H1 (cell line): ENCODE measurements around the gene CILP. TPM values are rescaled to one million over a fixed set of nuclear protein-coding genes. Genes with fewer than 3 reads are reported as not detected.

ENCODE experiments used
- CTCF ChIA-PET: fragments of 300-600 bp; sonication (Branson Sonifier 250); formaldehyde crosslinking; loops from one replicate; lab custom pipeline; 2021; ENCODE audit not compliant: partially characterized antibody; lab: Charles Lee
- POLR2A ChIA-PET: fragments of 300-600 bp; sonication (Branson Sonifier 250); formaldehyde crosslinking; loops from one replicate; lab custom pipeline; 2021; ENCODE audit warnings: inconsistent platforms; ENCODE audit not compliant: partially characterized antibody; lab: Charles Lee
- DNase-seq, 2 experiments: peaks; one replicate each; pipeline versions ENCODE4 v3.0.0 to v3.0.0-alpha.2; 2010 to 2022; ENCODE audit warnings: low spot score in 2 of 2, low read depth in 1 of 2, mixed read lengths in 1 of 2
- FAIRE-seq: peaks from 2 replicates; lab custom pipeline; 2011; peaks lifted over from hg19 to GRCh38; lab: Jason Lieb, UNC
- H2AFZ ChIP-seq: 2 replicates; pipeline ENCODE4 v1.8.1; 2012; ENCODE audit warnings: low read length, inconsistent platforms
- H2AK5ac ChIP-seq: 2 replicates; pipeline ENCODE4 v1.6.1; 2013; ENCODE audit warnings: low read depth, low read length
- H2BK120ac ChIP-seq: replicated peaks from 2 replicates; pipeline ENCODE3; 2013; ENCODE audit warnings: low read depth, low read length, inconsistent platforms
- H2BK12ac ChIP-seq: 2 replicates; pipeline ENCODE4 v1.6.1; 2013; ENCODE audit warnings: low read depth, low read length
- H2BK15ac ChIP-seq: 2 replicates; pipeline ENCODE4 v1.6.1; 2013; ENCODE audit warnings: low read length
- H2BK20ac ChIP-seq: 2 replicates; pipeline ENCODE4 v1.6.1; 2013; ENCODE audit warnings: low read length
- H2BK5ac ChIP-seq: 2 replicates; pipeline ENCODE4 v1.6.1; 2013; ENCODE audit warnings: low read depth, low read length
- H3K14ac ChIP-seq: 2 replicates; pipeline ENCODE4 v1.6.1; 2013; ENCODE audit warnings: inconsistent platforms; ENCODE audit not compliant: insufficient read length
- H3K18ac ChIP-seq: 2 replicates; pipeline ENCODE4 v1.6.1; 2013; ENCODE audit warnings: low read length; ENCODE audit errors: extremely low read depth
- H3K23ac ChIP-seq: 2 replicates; pipeline ENCODE4 v1.6.1; 2013; ENCODE audit warnings: inconsistent platforms; ENCODE audit not compliant: insufficient read length
- H3K23me2 ChIP-seq: 2 replicates; pipeline ENCODE4 v1.6.1; 2013; ENCODE audit warnings: low read depth, low read length
- H3K27ac ChIP-seq: 2 replicates; pipeline ENCODE4 v1.6.1; 2011; ENCODE audit warnings: low read depth, low read length, inconsistent platforms
- H3K27me3 ChIP-seq, 4 experiments: replicated peaks in 1 of 4; 1 replicate in 1 of 4; 2 replicates in 3 of 4; pipeline versions ENCODE4 v1.6.1 to v1.8.1; 2011 to 2013; ENCODE audit warnings: low read length in 3 of 4, mild to moderate bottlenecking in 3 of 4, inconsistent platforms in 2 of 4, mixed read lengths in 2 of 4, moderate library complexity in 1 of 4; ENCODE audit not compliant: control insufficient read depth in 3 of 4, insufficient read depth in 3 of 4; ENCODE audit errors: extremely low read depth in 1 of 4
- H3K36me3 ChIP-seq, 4 experiments: 2 replicates each; pipeline versions ENCODE4 v1.6.1 to v1.8.1; 2011 to 2013; ENCODE audit warnings: mild to moderate bottlenecking in 4 of 4, low read length in 3 of 4, moderate library complexity in 2 of 4, control low read depth in 1 of 4, inconsistent platforms in 1 of 4; ENCODE audit not compliant: insufficient read depth in 4 of 4, control insufficient read depth in 2 of 4
- H3K4ac ChIP-seq: replicated peaks from 2 replicates; pipeline ENCODE3; 2013; ENCODE audit warnings: low read length, low read depth, mixed read lengths, inconsistent platforms; ENCODE audit not compliant: insufficient read length
- H3K4me1 ChIP-seq, 4 experiments: replicated peaks in 1 of 4; 1 replicate in 1 of 4; 2 replicates in 3 of 4; pipeline versions ENCODE4 v1.6.1 to v1.8.1; 2011 to 2013; ENCODE audit warnings: low read length in 3 of 4, inconsistent platforms in 2 of 4, mixed read lengths in 1 of 4; ENCODE audit not compliant: insufficient read depth in 4 of 4, control insufficient read depth in 3 of 4
- H3K4me2 ChIP-seq, 2 experiments: 2 replicates each; pipeline versions ENCODE4 v1.6.1 to v1.8.1; 2011 to 2013; ENCODE audit warnings: low read depth in 2 of 2, low read length in 2 of 2, control low read depth in 1 of 2, inconsistent platforms in 1 of 2, mild to moderate bottlenecking in 1 of 2; ENCODE audit not compliant: insufficient read depth in 1 of 2
- H3K4me3 ChIP-seq, 4 experiments: fragments of 200-600, 300-600 bp in 1 of 4; sonication (generic), shearing (Covaris generic), sonication (Bioruptor Twin) in 1 of 4; 2 replicates each; pipeline versions ENCODE4 v1.5.1 to v1.8.1; 2011 to 2016; ENCODE audit warnings: low read length in 4 of 4, low read depth in 3 of 4, control low read depth in 2 of 4, inconsistent platforms in 2 of 4, mild to moderate bottlenecking in 2 of 4, mixed read lengths in 1 of 4, moderate library complexity in 1 of 4; ENCODE audit not compliant: insufficient read depth in 2 of 4; ENCODE audit errors: extremely low read depth in 1 of 4
- H3K56ac ChIP-seq: replicated peaks from 2 replicates; pipeline ENCODE3; 2013; ENCODE audit warnings: low read depth, mild to moderate bottlenecking, mixed read lengths, low read length, inconsistent platforms; ENCODE audit not compliant: insufficient read length
- H3K79me1 ChIP-seq: 2 replicates; pipeline ENCODE4 v1.6.1; 2013; ENCODE audit warnings: low read depth, low read length, control low read depth
- H3K79me2 ChIP-seq, 2 experiments: 2 replicates each; pipeline versions ENCODE4 v1.6.1 to v1.8.1; 2012 to 2013; ENCODE audit warnings: low read length in 2 of 2, mild to moderate bottlenecking in 2 of 2, inconsistent platforms in 1 of 2; ENCODE audit not compliant: insufficient read depth in 2 of 2, control insufficient read depth in 1 of 2
- H3K9ac ChIP-seq, 4 experiments: replicated peaks in 1 of 4; 1 replicate in 1 of 4; 2 replicates in 3 of 4; pipeline versions ENCODE4 v1.6.1 to v1.8.1; 2011 to 2013; ENCODE audit warnings: low read depth in 3 of 4, low read length in 3 of 4, control low read depth in 2 of 4, mild to moderate bottlenecking in 2 of 4, moderate library complexity in 2 of 4, inconsistent platforms in 1 of 4; ENCODE audit errors: extremely low read depth in 1 of 4
- H3K9me3 ChIP-seq, 2 experiments: 2 replicates each; pipeline versions ENCODE4 v1.6.1 to v1.8.1; 2012 to 2013; ENCODE audit warnings: mild to moderate bottlenecking in 2 of 2, moderate library complexity in 2 of 2, control low read depth in 1 of 2, inconsistent platforms in 1 of 2, low read depth in 1 of 2, low read length in 1 of 2, mixed read lengths in 1 of 2; ENCODE audit not compliant: insufficient read depth in 2 of 2
- H4K20me1 ChIP-seq, 2 experiments: replicated peaks in 1 of 2; 2 replicates each; pipeline versions ENCODE3 to v1.8.1; 2011 to 2013; ENCODE audit warnings: inconsistent platforms in 2 of 2, low read length in 2 of 2, mild to moderate bottlenecking in 1 of 2; ENCODE audit not compliant: insufficient read depth in 2 of 2, control insufficient read depth in 1 of 2
- H4K5ac ChIP-seq: 2 replicates; pipeline ENCODE4 v1.6.1; 2013; ENCODE audit warnings: low read length, low read depth, mixed read lengths, inconsistent platforms; ENCODE audit not compliant: insufficient read length
- H4K8ac ChIP-seq: 2 replicates; pipeline ENCODE4 v1.8.0; 2013; ENCODE audit warnings: mild to moderate bottlenecking, moderate library complexity, low read length, inconsistent platforms; ENCODE audit not compliant: insufficient read depth; ENCODE audit errors: extremely low read depth
- H4K91ac ChIP-seq: replicated peaks from 2 replicates; pipeline ENCODE3; 2013; ENCODE audit warnings: low read length, mixed read lengths, inconsistent platforms; ENCODE audit not compliant: insufficient read length
- KDM5A ChIP-seq: fragments of 200-600 bp; IDR thresholded peaks from 2 replicates; pipeline ENCODE4 v1.7.1; 2012; ENCODE audit warnings: mild to moderate bottlenecking, low read length, inconsistent platforms, mixed read lengths
- RAD21 ChIP-seq, 2 experiments: IDR thresholded peaks in 1 of 2; conservative IDR thresholded peaks in 1 of 2; 2 replicates each; pipeline ENCODE4 v1.6.1; 2011; ENCODE audit warnings: low read depth in 2 of 2, low read length in 2 of 2, improper control_type of control experiment in 1 of 2, inconsistent platforms in 1 of 2, mild to moderate bottlenecking in 1 of 2, moderate library complexity in 1 of 2
- RNF2 ChIP-seq: fragments of 200-900, 300-1000 bp; sonication (generic); IDR thresholded peaks from 2 replicates; pipeline ENCODE4 v1.7.1; 2016; ENCODE audit warnings: borderline replicate concordance, low read depth, mild to moderate bottlenecking, antibody characterized with exemption, low read length; ENCODE audit not compliant: poor library complexity, severe bottlenecking; ENCODE audit errors: missing control alignments
- SAP30 ChIP-seq: fragments of 300-600 bp; sonication (generic); IDR thresholded peaks from 2 replicates; pipeline ENCODE4 v1.7.1; 2012; ENCODE audit warnings: low read length, moderate library complexity, mild to moderate bottlenecking, inconsistent platforms; ENCODE audit not compliant: insufficient read depth, insufficient replicate concordance
- SP4 ChIP-seq: IDR thresholded peaks from 2 replicates; pipeline ENCODE4 v1.6.1; 2012; ENCODE audit warnings: low read length, inconsistent platforms
- TAF7 ChIP-seq: optimal IDR thresholded peaks from 2 replicates; pipeline ENCODE3; 2011; ENCODE audit warnings: low read depth, mild to moderate bottlenecking, inconsistent platforms, low read length, moderate library complexity, borderline replicate concordance
- ZNF274 ChIP-seq: IDR thresholded peaks from 2 replicates; pipeline ENCODE4 v1.7.0; 2012; ENCODE audit warnings: low read length, borderline replicate concordance; ENCODE audit errors: extremely low read depth
- WGBS, 2 experiments: shearing (Covaris generic) in 1 of 2; methylation state at CpG; one replicate each; pipeline versions ENCODE4 v1.1.6 to v1.1.7; 2013 to 2015; ENCODE audit warnings: low lambda C conversion rate in 2 of 2, mixed read lengths in 2 of 2, inconsistent platforms in 1 of 2, low coverage in 1 of 2, missing lambda C conversion rate in 1 of 2; ENCODE audit not compliant: insufficient replicate concordance in 2 of 2, insufficient coverage in 1 of 2, insufficient read length in 1 of 2; ENCODE audit errors: extremely low coverage in 1 of 2, missing lambda C conversion rate in 1 of 2; 5-methylcytosine and 5-hydroxymethylcytosine counted together
- polyA plus RNA-seq, 7 experiments: library from polyadenylated mRNA; depleted of rRNA in 3 of 7; stranded (reverse) in 5 of 7; unstranded in 2 of 7; fragments of >200 nt in 5 of 7; fragments of 200-250 nt in 2 of 7; gene quantifications; 1 replicate in 5 of 7; 2 replicates in 1 of 7; 4 replicates in 1 of 7; pipeline versions ENCODE4 v1.2.1 to v1.2.3, GENCODE V29; 2011 to 2013; ENCODE audit warnings: missing spikeins in 2 of 7, mixed read lengths in 2 of 7
- total RNA-seq: library from RNA; stranded (reverse); fragmentation: NEBNext Ultra II Directional; extraction: Animal tissue kit (Norgen Biotek cat#: 25700); gene quantifications from 2 replicates; pipeline ENCODE4 v1.2.1, GENCODE V29; 2021

CILP gene
- total and polyA plus RNA-seq, 2 of the 8 experiments (the other 6 are each of a cell fraction or from before 2014, with no cell fraction given), result 0.02 TPM; not detected in 1

DNA sequence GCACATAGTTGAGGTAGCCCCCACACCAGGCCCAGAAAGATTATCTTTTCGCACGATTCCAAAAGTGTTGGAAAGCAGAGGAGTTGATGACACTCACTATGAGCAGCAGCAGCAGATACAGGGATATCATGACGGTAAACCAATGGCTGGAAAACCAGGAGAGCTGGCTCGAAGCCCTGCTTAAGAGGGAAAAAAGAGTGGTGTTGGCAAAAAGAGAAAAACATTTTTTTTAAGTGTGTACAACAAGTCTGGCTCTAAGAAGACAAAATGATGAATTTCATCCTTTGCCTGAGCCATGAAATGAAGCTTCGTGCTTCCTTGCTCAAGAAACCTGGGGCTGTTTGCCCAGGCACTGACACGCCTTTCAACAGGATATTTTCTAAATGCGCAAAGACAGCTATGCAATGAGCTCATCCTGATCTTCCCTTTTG is 48.1 kb upstream of the CILP start:
- Histone ChIP-seq H3K27ac (no peak overlapping the region), H3K27me3 (no peaks in the 10 kb centered on the region), H2BK20ac (no peak overlapping the region), H3K14ac (no peak overlapping the region), H3K56ac (no peak overlapping the region), H2AFZ (no peak overlapping the region), H3K4me2 (no peak overlapping the region), H3K4me1 (no peaks in the 10 kb centered on the region), H4K20me1 (no peaks in the 10 kb centered on the region), H2BK5ac (no peak overlapping the region), H3K18ac (no peak overlapping the region), H4K5ac (no peak overlapping the region), H2BK12ac (no peak overlapping the region), H2BK15ac (no peak overlapping the region), H3K9ac (no peak overlapping the region), H2BK120ac (no peak overlapping the region), H3K36me3 (no peaks in the 10 kb centered on the region), H2AK5ac (no peak overlapping the region), H4K91ac (no peak overlapping the region), H3K79me2 (no peaks in the 10 kb centered on the region), H3K23ac (no peak overlapping the region), H3K79me1 (no peaks in the 10 kb centered on the region; the same call in 1 of the 2 replicates), H3K4me3 (no peak overlapping the region), H3K9me3 (no peaks in the 10 kb centered on the region), H3K23me2 (no peaks in the 10 kb centered on the region), H3K4ac (no peak overlapping the region), H4K8ac (no peak overlapping the region)
- DNase-seq, result no peak
- FAIRE-seq, result no peak
- 97% methylated on average over 7 of the region's 7 CpGs; no CpG with 5 or more reads in 1 of the 2 experiments for WGBS, 2 experiments
- POLR2A ChIA-PET, result interaction anchor here (1.8 kb wide), 1 partner anchor 41 kb away, joined by 3 read pairs; no protein-coding TSS in a partner anchor
- CTCF ChIA-PET, result interaction anchor here (1.3 to 3.0 kb wide), 3 partner anchors 11 to 70 kb away, joined by 3 to 29 read pairs (median 4); no protein-coding TSS in a partner anchor
- TF ChIP-seq RAD21 (IDR thresholded peaks at IDR 0.05 in 1 of 2, conservative IDR thresholded peaks at IDR 0.05 in 1 of 2; ENCODE audit: low read depth in 2 of 2, low read length in 2 of 2) (no peak), SP4 (no peak), KDM5A (no peak), SAP30 (no peak), TAF7 (no peak), ZNF274 (no peak), RNF2 (no peak)
